Mucosa of stomach (tissue), 1 donor: ENCODE results near the gene RNF150.

Experiments
- H3K27me3 ChIP-seq: one replicate; pipeline ENCODE4 v1.7.0; 2013; ENCODE audit warnings: mild to moderate bottlenecking, low read length; ENCODE audit not compliant: control insufficient read depth, insufficient read depth
- H3K36me3 ChIP-seq: one replicate; pipeline ENCODE4 v1.7.0; 2013; ENCODE audit warnings: low read length; ENCODE audit not compliant: control insufficient read depth, insufficient read depth
- H3K4me1 ChIP-seq: one replicate; pipeline ENCODE4 v1.7.0; 2013; ENCODE audit warnings: mild to moderate bottlenecking, low read length; ENCODE audit not compliant: control insufficient read depth, insufficient read depth
- H3K4me3 ChIP-seq: one replicate; pipeline ENCODE4 v1.7.0; 2013; ENCODE audit warnings: low read length
- H3K9ac ChIP-seq: one replicate; pipeline ENCODE4 v1.7.0; 2013; ENCODE audit warnings: mild to moderate bottlenecking, low read length, moderate library complexity
- H3K9me3 ChIP-seq: one replicate; pipeline ENCODE4 v1.7.0; 2013; ENCODE audit warnings: mild to moderate bottlenecking, low read length, moderate library complexity; ENCODE audit not compliant: control insufficient read depth
- donor health status: Pancreatic carcinoma.

The RNF150 gene

DNA sequence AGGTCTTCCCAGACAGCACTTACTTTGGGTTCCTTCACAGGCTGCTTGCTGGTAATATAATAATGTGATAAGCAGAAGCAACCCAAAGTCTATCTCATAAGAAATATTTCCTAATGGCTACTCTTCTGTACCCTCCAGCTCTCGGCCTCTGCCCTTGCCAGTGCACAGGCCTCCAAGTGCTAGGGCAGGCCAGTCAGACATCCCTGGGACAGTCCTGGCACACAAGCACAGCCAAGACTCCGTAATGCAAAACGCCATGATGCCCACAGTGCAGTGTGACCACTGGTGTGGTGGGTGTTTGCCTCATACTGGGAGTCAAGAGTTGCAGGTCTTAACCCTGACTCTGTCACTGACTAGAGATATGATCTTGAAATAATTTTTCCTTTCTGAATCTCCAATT lies 35.1 kb downstream of the RNF150 start:
- no peak overlapping the region for H3K9ac ChIP-seq
- H3K9me3 ChIP-seq, result no peaks in the 10 kb centered on the region
- no peaks in the 10 kb centered on the region for H3K36me3 ChIP-seq
- H3K27me3 ChIP-seq, result no peaks in the 10 kb centered on the region
- no peak overlapping the region for H3K4me3 ChIP-seq
- no peaks in the 10 kb centered on the region for H3K4me1 ChIP-seq

DNA sequence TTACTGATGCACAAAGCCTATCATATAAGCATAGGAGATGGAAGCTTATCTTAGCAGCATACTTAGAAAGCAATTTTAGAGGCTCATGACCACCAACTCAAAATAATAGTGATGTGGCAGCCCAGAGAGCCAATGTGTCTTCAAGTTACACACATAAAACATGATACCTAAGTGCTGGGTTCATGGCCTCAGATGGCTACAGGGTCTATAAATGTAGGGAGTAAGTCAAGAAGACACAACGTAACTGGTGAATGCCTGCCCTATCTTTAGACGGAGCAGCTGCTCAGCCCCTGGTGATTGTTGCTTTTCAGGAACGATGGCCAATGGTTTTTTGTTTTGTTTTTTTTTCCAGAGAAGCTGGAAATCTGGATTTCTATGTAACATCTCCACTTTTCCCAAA lies 42.8 kb downstream of the RNF150 start:
- Histone ChIP-seq H3K36me3 (no peaks in the 10 kb centered on the region), H3K9me3 (no peaks in the 10 kb centered on the region), H3K4me1 (no peaks in the 10 kb centered on the region)

DNA sequence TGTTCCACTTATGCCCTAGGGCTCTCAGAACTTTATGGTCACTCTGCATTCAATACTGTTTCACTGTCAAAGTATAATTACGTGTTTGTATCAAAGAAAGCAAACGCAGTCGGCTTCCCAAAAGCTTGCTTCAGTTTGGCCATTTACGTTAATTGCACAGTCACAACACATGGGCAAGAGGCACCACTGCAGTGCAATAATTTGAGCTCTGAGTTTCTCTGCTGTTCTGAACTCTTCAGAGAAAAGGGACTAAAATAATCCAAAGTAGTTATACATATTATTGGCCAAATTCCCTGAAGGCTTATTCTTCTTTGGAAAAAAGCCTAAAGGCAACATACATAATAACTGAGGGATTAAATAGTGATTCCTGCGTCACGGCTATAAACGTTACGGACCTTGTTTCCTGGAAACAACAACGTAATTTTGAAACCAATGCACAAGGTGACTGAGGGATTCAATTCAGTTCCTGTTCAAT lies 51.3 kb downstream of the RNF150 start:
- Histone ChIP-seq H3K4me3 (no peak overlapping the region), H3K27me3 (no peaks in the 10 kb centered on the region), H3K36me3 (no peaks in the 10 kb centered on the region), H3K9me3 (no peaks in the 10 kb centered on the region), H3K9ac (no peak overlapping the region), H3K4me1 (no peaks in the 10 kb centered on the region)

More for the DNA sequence above, 42.8 kb downstream of the RNF150 start:
- H3K9ac ChIP-seq, result no peak overlapping the region
- no peak overlapping the region for H3K4me3 ChIP-seq
- H3K27me3 ChIP-seq, result no peaks in the 10 kb centered on the region

DNA sequence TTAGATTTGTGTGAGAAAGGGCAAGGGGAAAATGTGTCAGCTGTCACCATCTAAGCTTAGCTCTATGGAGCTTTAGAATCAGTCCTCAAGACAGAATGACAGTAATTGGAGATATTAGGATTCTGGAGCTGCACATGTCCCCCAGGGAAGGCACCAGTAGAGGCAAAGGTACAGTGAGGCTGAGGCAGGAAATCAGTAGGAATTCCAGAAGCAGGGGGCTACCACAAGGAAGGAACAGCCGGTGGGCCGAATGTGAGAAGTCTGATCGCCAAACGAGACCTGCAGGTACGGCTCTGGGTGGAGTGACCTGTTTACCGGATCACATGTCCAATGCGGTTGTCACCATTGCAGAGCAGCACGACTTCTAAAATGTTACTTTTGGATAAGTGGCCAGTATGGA lies 52.6 kb downstream of the RNF150 start:
- Histone ChIP-seq H3K4me1 (no peaks in the 10 kb centered on the region), H3K9me3 (no peaks in the 10 kb centered on the region), H3K9ac (no peak overlapping the region), H3K36me3 (no peaks in the 10 kb centered on the region), H3K4me3 (no peak overlapping the region), H3K27me3 (no peaks in the 10 kb centered on the region)

DNA sequence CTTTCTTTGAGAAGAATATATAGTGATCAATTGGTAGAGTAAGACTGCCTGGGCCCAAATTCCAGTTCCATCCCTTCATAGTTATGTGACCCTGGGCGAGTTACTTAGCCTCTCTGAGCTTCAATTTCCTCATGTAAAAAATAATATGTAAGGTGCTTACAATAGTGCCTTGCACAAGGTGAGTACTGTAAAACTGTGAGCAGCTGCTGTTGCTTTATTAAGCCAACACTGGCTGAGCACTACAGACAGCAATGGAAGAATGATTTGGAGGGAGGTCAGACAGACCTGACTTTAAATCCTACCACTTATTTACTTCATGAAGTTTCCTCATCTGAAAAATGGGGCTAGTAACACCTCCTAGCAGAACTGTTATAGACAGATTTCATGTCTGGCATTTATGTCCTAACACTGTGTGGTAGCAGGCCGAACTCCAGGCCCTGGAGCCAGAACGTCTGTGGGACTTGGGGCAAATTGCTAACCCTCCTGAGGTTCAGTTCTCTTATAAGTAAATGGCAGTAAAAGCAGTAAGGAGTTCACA lies 53.8 kb downstream of the RNF150 start:
- Histone ChIP-seq H3K4me1 (no peaks in the 10 kb centered on the region), H3K4me3 (no peak overlapping the region), H3K9ac (no peak overlapping the region), H3K9me3 (no peaks in the 10 kb centered on the region), H3K36me3 (no peaks in the 10 kb centered on the region), H3K27me3 (no peaks in the 10 kb centered on the region)

DNA sequence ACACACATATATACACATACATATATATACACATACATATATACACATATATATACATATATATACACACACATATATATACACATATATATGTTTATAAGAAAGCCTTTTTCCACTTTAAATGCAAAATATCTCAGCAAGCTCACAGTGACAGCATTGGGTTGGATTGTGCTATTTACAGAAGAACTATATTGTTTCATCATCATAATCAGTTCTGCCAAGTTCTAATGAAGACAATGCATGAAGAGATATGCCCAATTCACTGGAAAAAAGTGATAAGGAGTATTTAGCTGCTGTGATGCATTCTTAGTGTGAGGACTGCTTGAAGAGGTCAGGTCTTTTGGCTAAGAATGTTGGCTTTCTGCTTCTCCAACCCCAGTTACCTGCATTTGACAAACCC lies 54.4 kb downstream of the RNF150 start:
- Histone ChIP-seq H3K9ac (no peak overlapping the region), H3K36me3 (no peaks in the 10 kb centered on the region), H3K9me3 (no peaks in the 10 kb centered on the region), H3K27me3 (no peaks in the 10 kb centered on the region), H3K4me3 (no peak overlapping the region), H3K4me1 (no peaks in the 10 kb centered on the region)

DNA sequence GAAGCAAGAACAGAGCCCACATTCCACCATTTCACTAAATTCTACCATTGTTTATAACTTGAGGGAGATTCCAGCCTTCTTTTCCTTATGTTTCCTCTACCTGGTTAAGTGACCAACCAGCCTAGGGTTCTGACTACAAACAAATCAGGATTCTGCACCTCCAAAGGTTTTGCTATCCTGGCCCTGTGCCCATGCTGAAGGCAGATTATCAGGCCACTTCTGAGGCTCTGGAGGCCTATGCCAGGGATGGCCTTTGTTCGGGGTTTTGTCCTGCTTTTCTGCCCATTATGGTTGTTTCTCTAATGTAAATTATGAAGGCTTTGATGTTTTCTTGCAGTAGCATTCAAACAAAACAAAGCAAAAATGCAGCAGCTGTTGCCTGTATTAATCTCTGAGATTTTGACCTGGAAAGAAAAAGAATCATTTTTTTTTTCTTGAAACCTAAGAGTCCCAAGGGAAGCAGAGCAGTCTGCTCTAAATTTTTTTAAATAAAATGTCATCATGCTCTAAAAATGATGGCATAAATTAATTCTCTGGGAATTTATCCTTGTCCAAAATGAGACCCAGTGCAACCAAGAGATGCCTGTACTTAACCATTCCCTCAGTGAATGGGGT lies 55.6 kb downstream of the RNF150 start:
- Histone ChIP-seq H3K4me1 (no peaks in the 10 kb centered on the region), H3K4me3 (no peak overlapping the region)

DNA sequence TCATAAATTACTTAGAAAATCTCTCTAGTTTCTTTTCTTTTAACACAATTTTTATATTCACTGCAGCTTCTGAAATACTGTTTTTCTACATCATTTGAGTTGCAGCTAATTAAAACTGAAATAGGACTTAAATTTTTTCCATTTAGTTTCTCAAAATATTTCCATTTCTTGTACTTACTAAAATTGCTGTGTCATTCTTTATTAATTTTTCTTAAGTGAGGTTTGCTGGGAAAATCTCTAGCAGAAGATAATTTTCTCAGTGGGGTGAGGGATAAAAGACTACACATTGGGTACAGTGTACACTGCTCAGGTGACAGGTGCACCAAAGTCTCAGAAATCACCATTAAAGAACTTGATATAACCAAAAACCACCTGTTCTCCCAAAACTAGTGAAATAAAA lies 57.7 kb downstream of the RNF150 start:
- H3K4me3 ChIP-seq, result no peak overlapping the region
- H3K36me3 ChIP-seq, result no peaks in the 10 kb centered on the region
- no peaks in the 10 kb centered on the region for H3K9me3 ChIP-seq
- no peak overlapping the region for H3K9ac ChIP-seq
- H3K27me3 ChIP-seq, result no peaks in the 10 kb centered on the region
- H3K4me1 ChIP-seq, result no peaks in the 10 kb centered on the region

More for the DNA sequence above, 55.6 kb downstream of the RNF150 start:
- Histone ChIP-seq H3K9me3 (no peaks in the 10 kb centered on the region), H3K9ac (no peak overlapping the region), H3K36me3 (no peaks in the 10 kb centered on the region), H3K27me3 (no peaks in the 10 kb centered on the region)

DNA sequence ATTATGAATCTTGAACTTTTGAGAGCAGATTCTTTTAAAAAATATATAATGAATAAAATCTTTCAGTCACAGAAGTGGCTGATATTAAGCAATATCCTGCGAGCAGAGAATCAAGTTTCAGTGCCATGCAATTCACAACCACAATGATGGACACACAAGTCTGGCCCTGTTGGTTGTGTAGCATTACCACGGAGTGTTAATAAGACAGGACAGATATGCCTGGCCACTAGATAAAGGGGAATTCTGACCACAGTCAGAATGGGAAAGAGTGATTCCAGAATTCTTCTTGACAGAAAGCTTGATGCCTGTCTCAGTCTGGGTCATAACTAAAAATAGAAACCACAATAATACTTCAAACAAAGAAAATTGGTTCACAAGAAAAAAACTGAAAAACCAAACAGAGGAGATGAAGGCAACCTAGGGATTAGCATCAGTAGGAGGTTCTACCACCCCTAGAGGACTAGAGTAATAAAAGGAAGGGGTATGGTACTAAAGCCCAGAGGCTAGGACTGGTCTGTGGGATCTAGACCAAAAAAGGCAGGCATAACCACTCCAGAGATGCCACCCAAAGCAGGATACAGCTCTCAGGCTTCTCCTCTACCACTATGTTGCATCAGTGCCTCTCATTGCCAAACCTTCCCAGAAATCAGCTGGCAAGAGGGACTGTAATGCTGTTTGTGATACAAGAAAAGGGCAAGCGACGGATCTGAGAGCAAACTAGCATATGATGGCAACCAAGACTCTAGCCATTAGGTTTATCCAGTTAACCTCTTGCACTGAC lies 59.0 kb downstream of the RNF150 start:
- Histone ChIP-seq H3K4me1 (no peaks in the 10 kb centered on the region), H3K9me3 (no peaks in the 10 kb centered on the region), H3K36me3 (no peaks in the 10 kb centered on the region), H3K27me3 (no peaks in the 10 kb centered on the region), H3K4me3 (no peak overlapping the region), H3K9ac (no peak overlapping the region)

DNA sequence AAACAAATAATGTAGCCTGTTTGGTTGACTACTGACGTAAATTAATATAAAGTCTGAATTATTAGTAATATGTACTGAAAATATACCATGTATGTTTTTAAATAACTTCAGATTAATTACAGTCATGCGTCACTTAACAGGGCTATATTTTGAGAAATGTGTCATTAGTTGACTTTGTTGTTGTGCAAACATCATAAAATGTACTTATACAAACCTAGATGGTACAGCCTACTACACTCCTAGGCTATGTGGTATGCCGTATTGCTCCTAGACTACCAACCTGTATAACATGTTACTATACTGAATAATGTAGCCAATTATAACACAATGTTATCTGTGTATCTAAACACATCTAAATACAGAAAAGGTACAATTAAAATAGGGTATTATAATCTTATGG lies 66.6 kb downstream of the RNF150 start:
- Histone ChIP-seq H3K9ac (no peak overlapping the region), H3K36me3 (no peaks in the 10 kb centered on the region), H3K4me3 (no peak overlapping the region), H3K9me3 (no peaks in the 10 kb centered on the region), H3K4me1 (no peaks in the 10 kb centered on the region), H3K27me3 (no peaks in the 10 kb centered on the region)

DNA sequence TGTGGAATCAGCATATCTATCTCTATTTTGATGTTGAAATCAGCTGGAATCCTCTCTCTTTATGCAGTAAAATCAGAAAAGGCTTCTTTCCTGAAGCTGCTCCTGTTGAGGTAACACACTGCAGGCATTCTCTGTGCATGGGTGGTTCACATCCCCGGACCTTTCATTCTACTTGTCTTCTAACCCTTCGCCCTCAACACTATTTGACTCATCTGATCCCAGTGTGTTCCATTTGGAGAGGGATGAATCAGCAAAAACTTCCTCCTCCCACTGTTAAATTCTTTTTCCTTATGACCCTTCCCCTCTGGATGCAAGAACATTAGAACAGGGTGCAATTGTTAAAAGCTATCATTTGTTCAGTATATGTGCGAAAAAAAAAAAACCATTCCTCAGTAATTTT lies 67.4 kb downstream of the RNF150 start:
- Histone ChIP-seq H3K9ac (no peak overlapping the region), H3K4me1 (no peaks in the 10 kb centered on the region), H3K27me3 (no peaks in the 10 kb centered on the region), H3K4me3 (no peak overlapping the region), H3K36me3 (no peaks in the 10 kb centered on the region), H3K9me3 (no peaks in the 10 kb centered on the region)

DNA sequence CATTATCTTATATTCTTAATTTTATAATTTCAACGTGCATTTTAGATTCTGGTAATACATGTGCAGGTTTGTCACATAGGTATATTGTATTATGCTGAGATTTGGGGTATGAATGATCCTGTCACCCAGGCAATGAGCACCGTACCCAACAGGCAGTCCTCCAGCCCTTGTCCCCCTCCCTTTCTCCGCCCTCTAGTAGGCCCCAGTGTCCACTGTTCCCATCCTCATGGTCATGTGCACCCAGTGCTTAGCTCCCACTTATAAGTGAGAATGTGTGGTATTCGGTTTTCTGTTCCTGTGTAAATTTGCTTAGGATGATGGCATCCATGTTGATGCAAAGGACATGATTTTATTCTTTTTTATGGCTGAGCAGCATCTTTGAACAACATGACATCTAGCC lies 70.6 kb downstream of the RNF150 start:
- no peaks in the 10 kb centered on the region for H3K36me3 ChIP-seq
- H3K9ac ChIP-seq, result no peak overlapping the region
- no peaks in the 10 kb centered on the region for H3K27me3 ChIP-seq
- H3K4me3 ChIP-seq, result no peak overlapping the region
- H3K4me1 ChIP-seq, result no peaks in the 10 kb centered on the region
- no peaks in the 10 kb centered on the region for H3K9me3 ChIP-seq
